Hepatocyte (in vitro differentiated cells): ENCODE results near the gene ANKRD10.

Experiments
- EZH2 ChIP-seq: fragments of 200-600 bp; sonication (generic); IDR thresholded peaks from 2 replicates; pipeline ENCODE4 v1.6.1; 2016; ENCODE audit warnings: antibody characterized with exemption, mild to moderate bottlenecking, borderline replicate concordance
- TF ChIP-seq, protein P1 (sequence below): fragments of 200-600 bp; sonication (generic); IDR thresholded peaks from 2 replicates; pipeline ENCODE4 v1.5.1; 2016; ENCODE audit warnings: antibody characterized with exemption, mild to moderate bottlenecking; ENCODE audit not compliant: poor library complexity

DNA sequence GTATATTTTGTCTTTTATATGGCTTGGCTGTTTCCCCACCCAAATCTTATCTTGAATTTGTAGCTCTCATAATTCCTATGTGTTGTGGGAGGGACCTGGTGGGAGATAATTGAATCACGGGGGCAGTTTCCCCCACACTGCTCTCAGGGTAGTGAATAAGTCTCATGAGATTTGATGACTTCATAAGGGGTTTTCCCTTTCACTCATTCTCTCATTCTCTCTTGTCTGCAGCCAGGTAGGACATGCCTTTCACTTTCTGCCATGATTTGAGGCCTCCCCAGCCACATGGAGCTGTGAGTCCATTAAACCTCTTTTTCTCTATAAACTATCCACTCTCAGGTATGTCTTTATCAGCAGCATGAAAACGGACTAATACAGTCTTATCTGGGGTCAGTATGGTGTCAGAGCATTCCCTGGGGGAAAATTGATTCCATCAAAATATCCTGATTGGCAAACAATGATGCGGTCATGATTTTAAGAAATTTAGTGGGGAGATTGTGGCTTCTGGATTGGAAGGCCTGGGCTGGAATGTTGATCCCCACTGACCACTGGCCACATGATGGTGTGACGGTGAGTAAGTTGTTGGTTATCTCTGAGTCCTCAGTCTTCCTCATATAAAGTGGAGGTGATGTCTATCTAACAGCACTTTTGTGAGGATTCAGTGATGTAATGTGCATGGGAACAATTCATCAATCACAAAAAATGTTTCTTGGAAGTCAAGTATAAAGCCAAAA, 27.5 kb upstream of the ANKRD10 start:
- TF ChIP-seq, protein P1, sequence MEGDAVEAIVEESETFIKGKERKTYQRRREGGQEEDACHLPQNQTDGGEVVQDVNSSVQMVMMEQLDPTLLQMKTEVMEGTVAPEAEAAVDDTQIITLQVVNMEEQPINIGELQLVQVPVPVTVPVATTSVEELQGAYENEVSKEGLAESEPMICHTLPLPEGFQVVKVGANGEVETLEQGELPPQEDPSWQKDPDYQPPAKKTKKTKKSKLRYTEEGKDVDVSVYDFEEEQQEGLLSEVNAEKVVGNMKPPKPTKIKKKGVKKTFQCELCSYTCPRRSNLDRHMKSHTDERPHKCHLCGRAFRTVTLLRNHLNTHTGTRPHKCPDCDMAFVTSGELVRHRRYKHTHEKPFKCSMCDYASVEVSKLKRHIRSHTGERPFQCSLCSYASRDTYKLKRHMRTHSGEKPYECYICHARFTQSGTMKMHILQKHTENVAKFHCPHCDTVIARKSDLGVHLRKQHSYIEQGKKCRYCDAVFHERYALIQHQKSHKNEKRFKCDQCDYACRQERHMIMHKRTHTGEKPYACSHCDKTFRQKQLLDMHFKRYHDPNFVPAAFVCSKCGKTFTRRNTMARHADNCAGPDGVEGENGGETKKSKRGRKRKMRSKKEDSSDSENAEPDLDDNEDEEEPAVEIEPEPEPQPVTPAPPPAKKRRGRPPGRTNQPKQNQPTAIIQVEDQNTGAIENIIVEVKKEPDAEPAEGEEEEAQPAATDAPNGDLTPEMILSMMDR: no peak
- TF ChIP-seq EZH2: no peak
